NCI-H2171 treated with DMSO at 0.1 percent for 48 hours (cell line): ENCODE measurements around the gene DENND5B.
"Not testable (repeated sequence)": the region's sequence is repeated elsewhere in the genome, so short reads cannot be mapped to it uniquely, and the experiment has no call there.

Experiments
- DNase-seq: peaks from one replicate; lab custom pipeline; 2025; lab: John Stamatoyannopoulos, UW

Gene DENND5B

DNA sequence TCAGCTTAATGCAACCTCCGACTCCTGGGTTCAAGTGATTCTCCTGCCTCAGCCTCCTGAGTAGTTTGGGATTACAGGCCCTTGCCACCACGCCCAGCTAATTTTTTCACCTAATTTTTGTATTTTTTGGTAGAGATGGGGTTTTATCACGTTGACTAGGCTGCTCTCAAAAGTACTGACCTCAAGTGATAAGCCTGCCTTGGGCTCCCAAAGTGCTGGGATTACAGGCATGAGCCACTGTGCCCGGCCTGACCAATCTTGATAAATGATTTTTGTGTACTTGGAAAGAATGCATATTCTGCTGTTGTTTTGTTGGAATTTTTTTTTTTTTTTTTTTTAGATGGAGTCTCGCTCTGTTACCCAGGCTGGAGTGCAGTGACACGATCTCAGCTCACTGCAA, 215.5 kb downstream of the DENND5B start:
- DNase-seq = not testable (repeated sequence)

DNA sequence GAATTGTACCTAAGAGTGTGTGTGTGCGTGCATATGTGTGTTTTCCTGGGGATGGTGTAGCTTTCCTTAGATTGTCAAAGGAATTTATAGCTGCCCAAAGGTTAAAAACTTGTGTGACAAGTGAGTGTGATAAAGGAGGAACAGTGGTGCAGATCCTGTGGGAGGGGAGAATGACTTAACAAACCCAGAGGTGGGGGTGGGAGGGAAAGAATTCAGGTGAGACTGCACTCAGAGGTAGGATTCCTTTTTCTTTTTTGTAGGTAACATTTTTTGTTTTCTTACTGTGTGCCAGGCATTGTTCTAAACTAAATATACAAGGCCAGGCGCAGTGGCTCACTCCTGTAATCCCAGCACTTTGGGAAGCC, 219.7 kb downstream of the DENND5B start:
- DNase-seq = no peak

GRCh38 chr12:31370531-31371255, 220.2 kb downstream of the DENND5B start:
- DNase-seq = no peak

- no peak for DNase-seq
Measured at GRCh38 chr12:31369712-31370521, 221.0 kb downstream of the DENND5B start.

- DNase-seq = peak; percentile 17
Measured at GRCh38 chr12:31368666-31369361, 222.1 kb downstream of the DENND5B start.

DNA sequence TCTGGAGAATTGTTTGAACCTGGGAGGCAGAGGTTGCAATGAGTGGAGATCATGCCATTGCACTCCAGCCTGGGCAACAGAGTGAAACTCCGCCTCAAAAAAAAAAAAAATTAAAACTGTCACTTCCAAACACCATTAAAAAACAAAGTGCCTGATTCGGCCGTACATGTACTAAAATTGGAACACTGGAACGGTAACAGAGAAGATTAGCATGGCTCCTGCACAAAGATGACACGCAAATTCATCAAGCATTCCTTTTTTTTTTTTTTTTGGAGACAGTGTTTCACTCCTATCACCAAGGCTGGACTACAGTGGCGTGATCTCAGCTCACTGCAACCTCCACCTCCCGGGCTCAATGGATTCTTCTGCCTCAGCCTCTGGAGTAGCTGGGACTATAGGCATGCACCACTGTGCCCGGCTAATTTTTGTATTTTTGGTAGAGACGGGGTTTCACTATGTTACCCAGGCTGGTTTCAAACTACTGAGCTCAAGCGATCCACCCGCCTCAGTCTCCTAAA, 224.8 kb downstream of the DENND5B start:
- no peak for DNase-seq

DNA sequence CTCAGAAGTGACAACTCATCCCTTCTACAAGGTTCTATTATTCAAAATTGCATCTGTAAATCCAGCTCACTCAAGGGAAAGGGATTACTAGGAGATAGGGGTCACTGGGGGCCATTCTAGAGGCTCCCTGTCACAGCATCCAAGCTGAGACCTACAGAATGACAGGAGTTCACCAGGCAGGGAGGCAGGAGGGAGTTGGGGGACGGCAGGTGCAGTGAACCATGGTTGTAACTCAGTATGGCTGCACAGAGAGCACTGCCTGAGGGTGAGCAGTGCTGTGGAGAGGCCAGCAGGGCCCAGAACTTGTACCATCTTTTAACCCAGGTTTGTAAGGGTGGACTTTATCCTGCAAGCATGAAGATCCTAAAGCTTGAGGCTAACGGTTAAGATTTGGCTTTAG, 227.1 kb downstream of the DENND5B start:
- no peak for DNase-seq

- DNase-seq = no peak
Measured at GRCh38 chr12:31363416-31363809, 227.5 kb downstream of the DENND5B start.

GRCh38 chr12:31362759-31363415, 228.0 kb downstream of the DENND5B start:
- DNase-seq = peak; percentile 52

DNA sequence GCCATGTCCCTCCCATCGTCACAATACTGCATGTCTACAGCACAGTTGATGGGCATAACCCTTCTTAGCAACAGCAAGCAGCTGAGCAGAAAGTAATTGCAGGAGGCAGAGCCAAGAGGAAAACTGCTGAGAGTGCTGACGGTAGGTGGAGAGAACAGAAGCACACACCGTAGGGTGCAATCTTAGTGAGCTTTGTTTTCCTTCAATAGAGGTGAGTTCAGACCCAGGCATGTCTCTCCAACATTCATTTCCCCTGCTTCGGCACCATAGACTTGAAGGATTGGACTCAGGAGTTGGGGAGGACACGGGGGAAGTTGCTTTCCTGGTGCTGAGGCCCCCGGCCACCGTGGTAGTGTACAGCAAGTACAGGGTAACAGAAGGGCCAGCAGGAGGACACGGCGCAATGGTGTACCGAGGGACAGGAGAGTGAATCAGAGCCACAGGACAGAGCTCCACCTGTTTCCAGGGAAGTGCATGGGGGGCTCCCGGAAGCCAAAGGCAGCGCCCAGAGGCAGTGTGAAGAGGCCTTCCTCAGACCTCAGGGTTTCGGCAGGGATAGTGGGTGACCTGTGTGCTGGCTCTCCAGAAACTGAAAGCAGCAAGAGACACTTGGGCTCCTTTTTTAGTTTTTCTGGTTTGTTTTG, 228.7 kb downstream of the DENND5B start:
- DNase-seq = peak; percentile 93

DNA sequence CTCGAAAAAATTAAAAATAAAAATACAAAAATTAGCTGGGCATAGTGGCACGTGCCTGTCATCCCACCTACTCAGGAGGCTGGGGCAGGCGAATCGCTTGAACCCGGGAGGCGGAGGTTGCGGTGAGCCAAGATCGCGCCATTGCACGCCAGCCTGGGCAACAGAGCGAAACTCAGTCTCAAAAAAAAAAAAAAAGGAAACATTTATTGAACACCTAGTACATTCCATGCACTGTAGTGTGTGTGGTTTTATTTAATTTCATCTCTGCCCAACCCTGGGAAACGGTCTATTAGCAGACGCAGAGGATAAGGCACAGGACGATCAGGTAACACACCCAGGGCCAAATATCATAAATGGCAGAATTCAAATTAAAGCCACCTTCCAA, 229.2 kb downstream of the DENND5B start:
- no peak for DNase-seq

GRCh38 chr12:31355747-31356107, 235.2 kb downstream of the DENND5B start:
- no peak for DNase-seq

DNA sequence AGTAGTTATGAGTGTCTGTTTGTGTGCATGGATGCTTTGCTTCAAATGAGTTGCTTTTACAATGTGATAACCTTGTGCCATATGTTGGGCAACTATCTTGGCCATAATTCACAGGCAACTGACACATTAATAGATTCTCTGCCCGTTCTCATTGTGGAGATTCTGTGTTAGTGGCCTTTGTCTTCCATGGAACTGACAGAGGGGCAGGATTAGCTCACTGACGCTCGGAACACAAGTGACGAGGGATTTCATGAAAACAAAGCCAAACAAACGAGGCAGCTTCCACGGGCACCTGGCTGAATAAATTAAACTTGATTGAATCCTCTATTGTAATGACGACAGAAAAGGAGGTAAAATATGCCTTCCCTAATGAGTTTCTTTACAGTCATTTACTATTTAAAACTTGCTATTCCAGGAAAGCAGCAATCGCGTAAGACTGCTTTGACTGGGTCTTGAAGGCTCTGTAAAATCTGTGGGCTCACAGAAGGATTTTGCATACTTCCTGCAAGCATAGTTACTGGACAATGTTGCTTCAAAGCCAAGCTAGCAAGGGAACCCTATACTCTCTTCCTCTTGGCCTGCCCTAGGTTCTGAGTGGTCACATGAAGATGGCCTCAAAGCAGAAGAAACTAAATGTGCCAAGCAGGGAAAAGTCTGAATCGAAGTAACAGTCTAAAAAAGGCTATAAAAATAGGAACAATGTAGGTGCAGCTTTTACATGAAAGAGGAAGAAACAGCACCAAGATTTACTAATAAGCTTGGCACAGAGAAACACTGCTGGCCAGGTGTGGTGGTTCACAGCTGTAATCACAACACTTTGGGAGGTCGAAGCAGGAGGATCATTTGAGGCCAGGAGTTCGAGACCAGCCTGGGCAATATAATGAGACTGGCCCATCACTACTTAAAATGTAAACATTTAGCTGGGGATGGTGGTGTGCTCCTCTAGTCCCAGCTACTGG, 236.9 kb downstream of the DENND5B start:
- peak; percentile 88 for DNase-seq

DNA sequence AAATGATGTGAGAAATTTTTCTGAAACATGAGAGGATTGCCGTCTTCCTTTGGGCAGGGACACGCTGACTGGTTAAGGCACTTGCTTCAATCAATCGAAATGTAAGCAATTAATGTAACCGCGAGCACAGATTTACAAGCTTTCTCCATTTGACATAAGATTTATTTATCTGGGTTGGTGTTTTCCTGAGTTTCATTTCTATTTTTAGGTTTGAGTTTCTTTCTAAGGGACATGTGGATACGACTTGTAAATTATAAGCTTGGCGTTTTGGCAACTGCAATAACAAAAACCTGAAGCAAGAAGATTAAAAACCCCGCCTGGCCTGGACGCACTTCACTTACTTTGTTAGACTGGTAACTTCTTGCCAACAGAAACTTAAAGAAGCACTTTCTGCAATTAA, 244.7 kb downstream of the DENND5B start:
- DNase-seq = no peak

DNA sequence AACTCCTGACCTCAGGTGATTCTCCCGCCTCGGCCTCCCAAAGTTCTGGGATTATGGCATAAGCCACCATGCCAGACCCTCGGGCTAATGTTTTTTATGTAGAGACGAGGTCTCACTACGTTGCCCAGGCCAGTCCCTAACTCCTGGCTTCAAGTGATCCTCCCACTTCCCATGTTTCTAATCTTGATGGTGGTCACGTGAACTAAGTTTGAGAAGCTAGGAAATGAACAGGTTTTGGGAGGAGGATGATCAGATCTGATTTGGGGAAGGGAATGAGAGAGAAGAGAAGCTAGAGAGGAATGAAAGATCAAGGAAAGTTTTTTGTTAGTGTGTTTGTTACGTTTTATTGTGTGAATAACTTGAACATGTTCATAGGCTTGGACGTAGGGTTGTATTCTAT, 247.8 kb downstream of the DENND5B start:
- no peak for DNase-seq

- DNase-seq = no peak
Measured at GRCh38 chr12:31342286-31342685, 248.7 kb downstream of the DENND5B start.

DNA sequence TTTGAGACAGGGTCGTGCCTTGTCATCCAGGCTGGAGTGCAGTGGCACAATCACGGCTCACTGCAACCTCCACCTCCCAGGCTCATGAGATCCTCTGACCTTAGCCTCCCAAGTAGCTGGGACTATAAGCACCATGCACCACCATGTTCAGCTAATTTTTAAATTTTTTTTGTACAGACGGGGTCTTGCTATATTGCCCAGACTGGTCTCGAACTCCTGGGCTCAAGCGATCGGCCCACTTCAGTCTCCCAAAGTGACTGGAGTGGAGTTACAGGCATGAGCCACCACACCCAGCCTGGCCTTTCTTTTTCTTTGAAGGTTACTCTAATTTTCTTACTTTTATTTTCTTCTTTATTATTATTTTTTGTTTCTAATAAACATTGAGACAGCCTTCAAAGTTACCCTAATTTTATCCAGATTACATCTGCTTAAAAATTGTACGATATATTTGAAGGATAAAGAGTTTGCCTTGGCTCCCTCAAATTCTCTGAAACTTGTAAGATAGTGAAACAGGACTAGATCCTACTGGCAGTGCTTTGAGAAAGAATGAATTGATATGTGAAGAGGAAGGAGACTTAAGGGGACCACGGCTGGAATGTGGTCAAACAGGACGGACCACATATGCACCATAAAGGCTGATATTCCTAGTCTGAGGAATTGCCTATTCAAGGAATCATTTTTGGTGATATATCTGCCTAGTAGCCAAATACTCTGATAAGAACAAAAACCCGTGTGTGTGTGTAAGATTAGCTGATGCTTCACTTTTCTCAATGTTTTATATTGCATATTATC, 250.9 kb downstream of the DENND5B start:
- no peak for DNase-seq

- DNase-seq = no peak
Measured at GRCh38 chr12:31337952-31338351, 253.0 kb downstream of the DENND5B start.
